CD4-positive, alpha-beta T cell treated with Interleukin-15 for 1 hour (primary cell): Measurements from ENCODE around the gene MLX.

Experiments
- DNase-seq: peaks from one replicate; pipeline ENCODE4 v3.0.0-alpha.2; 2020

MLX gene, protein sequence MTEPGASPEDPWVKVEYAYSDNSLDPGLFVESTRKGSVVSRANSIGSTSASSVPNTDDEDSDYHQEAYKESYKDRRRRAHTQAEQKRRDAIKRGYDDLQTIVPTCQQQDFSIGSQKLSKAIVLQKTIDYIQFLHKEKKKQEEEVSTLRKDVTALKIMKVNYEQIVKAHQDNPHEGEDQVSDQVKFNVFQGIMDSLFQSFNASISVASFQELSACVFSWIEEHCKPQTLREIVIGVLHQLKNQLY

GRCh38 chr17:42566883-42567573 is at the start of gene MLX:
MLX (plus strand) TSS chr17:42567100; CDS start chr17:42567125, 25 bp downstream.
- DNase-seq: peak; percentile 92

DNA sequence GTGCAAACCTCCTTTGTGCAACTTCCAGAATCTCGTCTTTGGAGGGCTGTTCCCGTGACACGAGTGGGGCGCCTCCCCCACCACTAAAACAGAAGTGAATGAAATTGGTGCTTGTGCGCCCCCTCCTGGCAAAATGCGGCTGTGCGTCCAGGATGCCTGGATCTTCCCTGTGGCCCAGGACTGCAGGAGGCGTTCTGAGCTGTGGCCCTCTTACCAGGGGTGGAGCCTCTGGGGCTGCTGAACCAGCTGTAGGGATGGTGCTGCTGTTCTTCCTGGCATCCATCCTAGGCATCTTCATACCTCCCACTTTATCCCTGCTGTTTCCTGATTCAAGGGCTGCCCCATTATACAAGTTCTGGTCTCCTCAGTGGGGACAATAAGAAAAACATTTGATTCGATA is 49.4 kb upstream of the MLX start:
- DNase-seq: peak; percentile 77

GRCh38 chr17:42518046-42518754 is 48.7 kb upstream of the MLX start:
- DNase-seq: peak; percentile 49

DNA sequence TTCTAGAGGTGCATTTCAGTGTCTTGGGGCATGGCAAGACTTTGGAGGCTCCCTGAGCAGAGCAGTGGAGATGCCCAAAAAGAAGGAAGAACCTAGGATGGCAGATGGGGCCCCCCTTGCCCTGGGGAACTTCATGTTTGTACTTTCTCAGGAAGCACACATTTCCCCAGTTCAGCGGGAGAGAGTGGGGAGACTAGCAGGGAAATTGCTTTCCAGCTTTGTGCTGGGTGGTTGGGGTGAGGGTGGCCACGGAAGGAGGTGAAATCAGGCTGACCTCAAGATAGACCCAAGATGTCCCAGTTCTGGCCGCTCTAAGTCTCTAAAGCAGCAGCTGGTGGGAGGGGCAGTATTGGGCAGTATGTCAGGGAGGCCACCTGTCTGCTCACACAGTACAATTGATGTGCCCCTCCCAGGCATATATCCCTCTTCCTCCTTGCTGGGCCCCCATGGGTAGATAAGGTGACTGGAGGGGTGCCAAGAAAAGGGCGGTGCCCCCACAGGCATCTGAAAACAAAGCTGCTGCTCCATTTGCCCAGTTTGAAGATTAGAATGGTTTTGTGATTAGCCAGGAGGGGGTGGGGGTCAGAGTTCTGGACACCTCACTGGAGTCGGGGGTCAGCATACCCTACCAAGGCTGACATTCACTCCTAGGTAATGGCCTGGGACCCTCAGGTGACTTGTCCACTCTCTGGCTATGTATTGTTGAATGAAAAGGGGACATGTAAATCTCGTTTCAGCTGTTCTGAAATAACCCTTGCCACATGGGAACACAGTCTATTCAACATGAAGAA is 48.0 kb upstream of the MLX start:
- no peak for DNase-seq

- DNase-seq: no peak
Measured at GRCh38 chr17:42519546-42520491, 47.1 kb upstream of the MLX start.

DNA sequence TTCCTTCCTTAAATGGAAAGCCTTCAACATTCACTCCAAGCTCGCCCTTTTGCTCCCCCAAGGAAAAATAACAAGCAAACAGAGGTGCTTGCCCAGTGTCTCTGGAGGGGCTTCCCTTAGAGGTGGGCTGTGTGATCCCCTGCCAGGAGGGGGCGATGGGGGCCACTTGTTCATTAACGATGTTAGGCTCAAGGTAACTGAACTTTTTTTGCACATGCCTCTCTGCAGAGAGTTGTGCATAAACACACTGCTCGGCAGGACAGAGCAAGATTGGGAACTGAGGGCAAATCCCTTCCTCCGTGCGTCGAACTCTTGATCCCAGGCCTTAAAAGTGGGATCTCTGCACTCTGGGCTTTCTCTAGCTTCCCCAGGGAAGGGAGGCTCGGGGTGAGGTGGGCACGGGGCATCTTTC is 46.4 kb upstream of the MLX start:
- no peak for DNase-seq

- DNase-seq: no peak
Measured at GRCh38 chr17:42521036-42521435, 45.9 kb upstream of the MLX start.

- DNase-seq: no peak
Measured at GRCh38 chr17:42521666-42522262, 45.1 kb upstream of the MLX start.

- no peak for DNase-seq
Measured at GRCh38 chr17:42522263-42522790, 44.6 kb upstream of the MLX start.

DNA sequence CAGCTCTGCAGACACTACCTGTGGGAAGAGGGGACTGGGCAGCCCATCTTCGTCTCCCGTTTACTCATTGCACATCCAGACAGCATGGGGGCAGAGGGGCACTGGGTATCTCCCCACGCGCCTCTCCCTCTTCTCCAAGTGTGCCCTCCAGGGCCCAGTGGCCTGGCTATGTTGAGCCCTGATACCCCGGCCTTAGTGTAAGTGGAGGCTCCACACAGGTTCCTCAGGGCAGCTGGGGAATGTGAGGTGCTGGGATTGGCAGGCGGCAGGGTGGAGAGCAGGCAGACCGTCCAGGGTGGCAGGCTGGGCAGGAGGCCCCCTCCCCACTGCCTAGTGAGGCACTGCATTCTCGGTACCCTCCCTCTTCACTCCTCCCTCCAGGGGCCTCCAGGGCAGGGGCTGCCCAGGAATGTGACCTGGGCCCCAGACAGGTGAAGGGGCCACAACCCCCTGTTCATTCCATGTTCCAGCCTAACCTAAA is 44.1 kb upstream of the MLX start:
- no peak for DNase-seq

GRCh38 chr17:42525221-42525620 is 41.7 kb upstream of the MLX start:
- no peak for DNase-seq

- no peak for DNase-seq
Measured at GRCh38 chr17:42526031-42526444, 40.9 kb upstream of the MLX start.

GRCh38 chr17:42527932-42528331 is 39.0 kb upstream of the MLX start:
- DNase-seq: no peak

GRCh38 chr17:42529061-42529460 is 37.8 kb upstream of the MLX start:
- no peak for DNase-seq

GRCh38 chr17:42530952-42531454 is 35.9 kb upstream of the MLX start:
- no peak for DNase-seq

GRCh38 chr17:42531455-42532354 is 35.2 kb upstream of the MLX start:
- DNase-seq: peak; percentile 57

DNA sequence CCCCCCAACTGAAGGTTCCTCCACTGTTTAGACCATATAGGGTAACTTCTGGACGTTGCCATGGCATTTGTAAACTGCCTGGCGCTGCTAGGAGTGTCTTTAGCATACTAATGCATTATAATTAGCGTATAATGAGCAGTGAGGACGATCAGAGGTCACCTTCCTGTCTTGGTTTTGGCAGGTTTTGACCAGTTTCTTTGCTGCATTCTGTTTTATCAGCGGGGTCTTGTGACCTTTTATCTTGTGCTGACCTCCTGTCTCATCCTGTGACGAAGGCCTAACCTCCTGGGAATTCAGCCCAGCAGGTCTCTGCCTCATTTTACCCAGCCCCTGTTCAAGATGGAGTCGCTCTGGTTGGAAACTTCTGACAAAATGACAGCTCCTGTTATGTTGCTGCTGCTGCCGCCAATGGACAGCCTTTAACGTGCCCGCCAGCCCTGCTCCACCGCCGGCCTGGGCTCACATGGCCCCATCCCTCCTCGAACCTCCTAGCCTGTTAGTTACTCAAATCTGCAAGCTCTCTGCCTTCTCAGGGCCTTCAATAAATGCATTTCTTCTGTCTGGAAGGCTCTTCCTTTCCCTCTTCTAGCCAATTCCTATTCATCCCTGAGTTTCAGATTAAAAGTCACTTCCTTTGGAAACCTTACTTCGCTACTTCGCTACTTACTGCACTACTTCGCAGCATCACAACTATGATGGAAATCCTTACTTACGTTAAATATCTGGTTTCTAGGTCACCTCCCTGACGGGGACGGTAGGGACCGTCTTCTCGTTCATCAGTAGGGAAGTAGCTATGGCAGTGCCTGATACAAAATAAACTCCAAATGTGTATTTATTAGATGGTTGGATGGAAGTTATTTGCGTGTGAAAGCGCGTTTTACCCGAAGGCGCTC is 31.5 kb upstream of the MLX start:
- no peak for DNase-seq

- peak; percentile 84 for DNase-seq
Measured at GRCh38 chr17:42536048-42536371, 30.9 kb upstream of the MLX start, which contains the start of gene NAGLU. NAGLU (plus strand) TSS chr17:42536241; CDS start chr17:42536273, 32 bp downstream.
